SK-N-SH treated with all-trans-retinoic acid at 6 μM for 48 hours (cell line): ENCODE data around the gene BCAS4.

Source experiments
- ATAC-seq: fragments of 200-7000 bp; cut with Tn5 transposase; 3 replicates; pipeline ENCODE4 v1.9.1; 2020; ENCODE audit warnings: mild to moderate bottlenecking, moderate library complexity
- ARNTL ChIP-seq: fragments of 450-650 bp; formaldehyde crosslinking; IDR thresholded peaks from 2 replicates; pipeline ENCODE4 v1.5.0; 2020; ENCODE audit warnings: low read depth, mild to moderate bottlenecking, moderate library complexity, borderline replicate concordance
- BACH2 ChIP-seq: fragments of 250-450 bp; sonication (Bioruptor Pico); IDR thresholded peaks from 2 replicates; pipeline ENCODE4 v1.9.0; 2021; ENCODE audit warnings: mild to moderate bottlenecking, borderline replicate concordance
- CSDC2 ChIP-seq: fragments of 250-450 bp; sonication (Bioruptor Pico); IDR thresholded peaks from 2 replicates; pipeline ENCODE4 v1.5.0; 2020; ENCODE audit warnings: mild to moderate bottlenecking, moderate library complexity
- CSRNP3 ChIP-seq: fragments of 250-450 bp; sonication (Bioruptor Pico); IDR thresholded peaks from 2 replicates; pipeline ENCODE4 v1.5.1; 2021; ENCODE audit warnings: mild to moderate bottlenecking, moderate library complexity
- ESRRG ChIP-seq: fragments of 250-450 bp; sonication (Bioruptor Pico); IDR thresholded peaks from 2 replicates; pipeline ENCODE4 v1.6.1; 2021; ENCODE audit warnings: mild to moderate bottlenecking
- GLIS3 ChIP-seq: fragments of 250-450 bp; sonication (Bioruptor Pico); IDR thresholded peaks from 2 replicates; pipeline ENCODE4 v1.5.0; 2020; ENCODE audit warnings: mild to moderate bottlenecking, moderate library complexity
- ISL1 ChIP-seq: fragments of 250-450 bp; sonication (Bioruptor Pico); IDR thresholded peaks from 2 replicates; pipeline ENCODE4 v2.1.2; 2022; ENCODE audit warnings: mild to moderate bottlenecking, moderate library complexity
- OSR1 ChIP-seq: fragments of 250-450 bp; sonication (Bioruptor Pico); IDR thresholded peaks from 2 replicates; pipeline ENCODE4 v1.8.0; 2022; ENCODE audit warnings: moderate library complexity, mild to moderate bottlenecking, inconsistent platforms
- PATZ1 ChIP-seq: fragments of 250-450 bp; sonication (Bioruptor Pico); IDR thresholded peaks from 2 replicates; pipeline ENCODE4 v1.8.0; 2020; ENCODE audit warnings: mild to moderate bottlenecking, moderate library complexity, borderline replicate concordance
- PPARA ChIP-seq: fragments of 250-450 bp; sonication (Bioruptor Pico); IDR thresholded peaks from 2 replicates; pipeline ENCODE4 v1.5.0; 2020; ENCODE audit warnings: mild to moderate bottlenecking, borderline replicate concordance
- RARB ChIP-seq: fragments of 250-450 bp; sonication (Bioruptor Pico); IDR thresholded peaks from 2 replicates; pipeline ENCODE4 v1.8.0; 2021; ENCODE audit warnings: mild to moderate bottlenecking, moderate library complexity
- SNAI2 ChIP-seq: fragments of 250-450 bp; sonication (Bioruptor Pico); IDR thresholded peaks from 2 replicates; pipeline ENCODE4 v1.5.0; 2020; ENCODE audit warnings: mild to moderate bottlenecking, moderate library complexity
- TCF4 ChIP-seq: fragments of 250-450 bp; sonication (Bioruptor Pico); IDR thresholded peaks from 2 replicates; pipeline ENCODE4 v1.8.0; 2021; ENCODE audit warnings: mild to moderate bottlenecking, moderate library complexity, borderline replicate concordance
- TOX ChIP-seq: fragments of 250-450 bp; sonication (Bioruptor Pico); IDR thresholded peaks from 2 replicates; pipeline ENCODE4 v1.8.0; 2021; ENCODE audit warnings: mild to moderate bottlenecking, moderate library complexity, borderline replicate concordance
- TSHZ2 ChIP-seq: fragments of 250-450 bp; sonication (Bioruptor Pico); IDR thresholded peaks from 2 replicates; pipeline ENCODE4 v1.5.0; 2020; ENCODE audit warnings: mild to moderate bottlenecking, moderate library complexity
- ZC3H10 ChIP-seq: fragments of 250-450 bp; sonication (Bioruptor Pico); IDR thresholded peaks from 2 replicates; pipeline ENCODE4 v1.5.1; 2021; ENCODE audit warnings: mild to moderate bottlenecking, moderate library complexity
- ZFP3 ChIP-seq: fragments of 250-450 bp; sonication (Bioruptor Pico); IDR thresholded peaks from 2 replicates; pipeline ENCODE4 v1.5.0; 2020; ENCODE audit warnings: mild to moderate bottlenecking, moderate library complexity
- ZFP30 ChIP-seq: fragments of 450-650 bp; formaldehyde crosslinking; IDR thresholded peaks from 2 replicates; pipeline ENCODE4 v1.5.0; 2022; ENCODE audit warnings: mild to moderate bottlenecking, moderate library complexity
- ZNF565 ChIP-seq: fragments of 450-650 bp; formaldehyde crosslinking; conservative IDR thresholded peaks from 2 replicates; pipeline ENCODE4 v1.5.0; 2020; ENCODE audit warnings: low read depth, mild to moderate bottlenecking, moderate library complexity
- ZNF70 ChIP-seq: fragments of 450-650 bp; formaldehyde crosslinking; IDR thresholded peaks from 2 replicates; pipeline ENCODE4 v1.5.0; 2020; ENCODE audit warnings: mild to moderate bottlenecking, moderate library complexity
- ZNF8 ChIP-seq: fragments of 450-650 bp; formaldehyde crosslinking; IDR thresholded peaks from 2 replicates; pipeline ENCODE4 v1.5.0; 2020; ENCODE audit warnings: mild to moderate bottlenecking, moderate library complexity
- TF ChIP-seq, protein P1 (sequence below): fragments of 250-450 bp; sonication (Bioruptor Pico); IDR thresholded peaks from 2 replicates; pipeline ENCODE4 v1.5.1; 2020; ENCODE audit warnings: low read depth, mild to moderate bottlenecking, moderate library complexity
- TF ChIP-seq, protein P2 (sequence below): fragments of 250-450 bp; sonication (Bioruptor Pico); IDR thresholded peaks from 2 replicates; pipeline ENCODE4 v1.8.0; 2021; ENCODE audit warnings: low read depth, mild to moderate bottlenecking, moderate library complexity, borderline replicate concordance

BCAS4 gene

DNA sequence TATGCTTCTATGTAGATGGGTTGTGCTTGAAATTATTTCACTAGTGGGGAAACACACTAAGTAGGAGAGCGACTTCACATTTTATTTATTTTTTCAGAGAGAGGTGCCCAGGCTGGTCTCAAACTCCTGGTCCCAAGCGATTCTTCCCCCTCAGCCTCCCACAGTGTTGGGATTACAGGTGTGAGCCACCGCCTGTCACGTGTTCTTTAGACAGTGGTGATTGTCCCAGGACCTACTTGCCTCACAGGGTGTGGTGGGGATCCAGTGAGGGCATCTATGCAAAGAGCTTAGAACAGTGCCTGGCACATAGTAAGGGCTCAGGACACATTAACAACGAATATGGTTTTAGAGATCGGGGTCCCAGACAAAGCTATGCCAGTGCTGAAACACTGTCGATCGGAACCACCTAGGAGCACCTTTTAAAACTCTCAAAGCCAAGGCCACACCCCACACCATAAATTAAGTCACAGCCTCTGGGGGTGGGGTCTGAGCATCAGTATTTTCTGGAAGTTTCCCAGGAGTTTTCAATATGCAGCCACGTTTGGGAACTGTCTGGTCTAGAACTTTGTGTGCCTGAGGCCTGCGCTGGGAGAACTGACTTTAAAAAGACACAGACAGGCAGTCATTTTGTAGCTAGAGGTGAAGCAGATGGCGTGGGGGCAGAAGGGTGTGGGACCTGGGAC is 4.8 kb upstream of the BCAS4 start (continued):
- TF ChIP-seq OSR1 (CRISPR knock-in tag): no peak

GRCh38 chr20:50790651-50791277 is 4.1 kb upstream of the BCAS4 start:
- TF ChIP-seq RARB: no peak
- TF ChIP-seq CSDC2 (CRISPR knock-in tag): peak; percentile 39; the same call in 1 of the 2 replicates
- peak; percentile 31; the same call in 1 of the 2 replicates for TF ChIP-seq PATZ1 (CRISPR knock-in tag)
- TF ChIP-seq GLIS3 (CRISPR knock-in tag): peak; percentile 82; the same call in 1 of the 2 replicates
- TF ChIP-seq OSR1 (CRISPR knock-in tag): no peak
- TF ChIP-seq, protein P1, sequence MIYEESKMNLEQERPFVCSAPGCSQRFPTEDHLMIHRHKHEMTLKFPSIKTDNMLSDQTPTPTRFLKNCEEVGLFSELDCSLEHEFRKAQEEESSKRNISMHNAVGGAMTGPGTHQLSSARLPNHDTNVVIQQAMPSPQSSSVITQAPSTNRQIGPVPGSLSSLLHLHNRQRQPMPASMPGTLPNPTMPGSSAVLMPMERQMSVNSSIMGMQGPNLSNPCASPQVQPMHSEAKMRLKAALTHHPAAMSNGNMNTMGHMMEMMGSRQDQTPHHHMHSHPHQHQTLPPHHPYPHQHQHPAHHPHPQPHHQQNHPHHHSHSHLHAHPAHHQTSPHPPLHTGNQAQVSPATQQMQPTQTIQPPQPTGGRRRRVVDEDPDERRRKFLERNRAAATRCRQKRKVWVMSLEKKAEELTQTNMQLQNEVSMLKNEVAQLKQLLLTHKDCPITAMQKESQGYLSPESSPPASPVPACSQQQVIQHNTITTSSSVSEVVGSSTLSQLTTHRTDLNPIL: no peak
- no peak for TF ChIP-seq ZC3H10 (CRISPR knock-in tag)
- 0 out of 2 replicates have a peak, but pooled peaks have one; percentile 45 for TF ChIP-seq ZNF565 (CRISPR knock-in tag)
- peak; percentile 43; the same call in 1 of the 2 replicates for TF ChIP-seq SNAI2 (CRISPR knock-in tag)
- TF ChIP-seq ESRRG: no peak
- TF ChIP-seq ZNF70 (CRISPR knock-in tag): 0 out of 2 replicates have a peak, but pooled peaks have one; percentile 48
- TF ChIP-seq TCF4 (CRISPR knock-in tag): no peak
- TF ChIP-seq ISL1 (CRISPR knock-in tag): no peak
- TF ChIP-seq ARNTL: no peak
- peak; percentile 26; the same call in 1 of the 2 replicates for TF ChIP-seq PPARA (CRISPR knock-in tag)
- TF ChIP-seq ZNF8 (CRISPR knock-in tag): 0 out of 2 replicates have a peak, but pooled peaks have one; percentile 17
- TF ChIP-seq ZFP30 (CRISPR knock-in tag): 0 out of 2 replicates have a peak, but pooled peaks have one; percentile 4
- no peak for TF ChIP-seq TOX (CRISPR knock-in tag)
- TF ChIP-seq ZFP3 (CRISPR knock-in tag): peak; percentile 86
- TF ChIP-seq CSRNP3 (CRISPR knock-in tag): no peak
- TF ChIP-seq, protein P2, sequence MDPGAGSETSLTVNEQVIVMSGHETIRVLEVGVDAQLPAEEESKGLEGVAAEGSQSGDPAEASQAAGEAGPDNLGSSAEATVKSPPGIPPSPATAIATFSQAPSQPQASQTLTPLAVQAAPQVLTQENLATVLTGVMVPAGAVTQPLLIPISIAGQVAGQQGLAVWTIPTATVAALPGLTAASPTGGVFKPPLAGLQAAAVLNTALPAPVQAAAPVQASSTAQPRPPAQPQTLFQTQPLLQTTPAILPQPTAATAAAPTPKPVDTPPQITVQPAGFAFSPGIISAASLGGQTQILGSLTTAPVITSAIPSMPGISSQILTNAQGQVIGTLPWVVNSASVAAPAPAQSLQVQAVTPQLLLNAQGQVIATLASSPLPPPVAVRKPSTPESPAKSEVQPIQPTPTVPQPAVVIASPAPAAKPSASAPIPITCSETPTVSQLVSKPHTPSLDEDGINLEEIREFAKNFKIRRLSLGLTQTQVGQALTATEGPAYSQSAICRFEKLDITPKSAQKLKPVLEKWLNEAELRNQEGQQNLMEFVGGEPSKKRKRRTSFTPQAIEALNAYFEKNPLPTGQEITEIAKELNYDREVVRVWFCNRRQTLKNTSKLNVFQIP (CRISPR knock-in tag): no peak
- peak; percentile 79 for TF ChIP-seq TSHZ2
- 0 out of 2 replicates have a peak, but pooled peaks have one; percentile 45 for TF ChIP-seq BACH2 (CRISPR knock-in tag)
- peak; percentile 86 for ATAC-seq
